ENCODE results near the gene ELF5. TPM values are rescaled to one million over a fixed set of nuclear protein-coding genes. Genes with fewer than 3 reads are reported as not detected.

The ELF5 gene
- total and polyA plus RNA-seq, 2 of the 13 experiments (the other 11 are each of a cell fraction or from before 2014, with no cell fraction given) = 0.51 to 2.6 TPM

DNA sequence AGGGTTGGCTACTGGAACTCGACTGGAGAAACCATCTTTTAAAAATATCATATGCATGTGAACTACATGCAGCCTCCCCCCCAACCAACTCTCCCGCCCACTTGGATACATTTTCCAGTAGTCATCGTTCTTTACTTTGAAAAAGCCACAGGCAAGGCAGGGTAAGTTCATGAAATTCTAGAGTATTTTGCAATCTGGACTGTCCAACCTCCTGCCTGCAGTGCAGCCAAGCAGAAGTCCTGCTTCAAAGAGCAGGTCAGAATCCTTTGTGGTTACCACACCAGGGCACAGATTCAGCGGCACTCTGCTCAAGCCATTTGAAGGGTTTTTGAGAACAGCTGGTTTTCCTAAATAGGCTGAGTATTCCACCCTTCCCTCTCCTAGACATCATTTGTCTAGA, 12.1 kb downstream of the ELF5 start (continued):
- TF ChIP-seq TEAD3 (CRISPR knock-in tag; optimal IDR thresholded peaks at IDR 0.05; ENCODE audit: borderline replicate concordance) (peak; percentile 67), ZNF629 (CRISPR knock-in tag; conservative IDR thresholded peaks at IDR 0.05) (no peak; the same call in 1 of the 2 replicates), HDAC2 (CRISPR knock-in tag; IDR thresholded peaks at IDR 0.05) (peak; percentile 67), PLRG1 (conservative IDR thresholded peaks at IDR 0.05) (no peak)
- TF ChIP-seq, protein P1, sequence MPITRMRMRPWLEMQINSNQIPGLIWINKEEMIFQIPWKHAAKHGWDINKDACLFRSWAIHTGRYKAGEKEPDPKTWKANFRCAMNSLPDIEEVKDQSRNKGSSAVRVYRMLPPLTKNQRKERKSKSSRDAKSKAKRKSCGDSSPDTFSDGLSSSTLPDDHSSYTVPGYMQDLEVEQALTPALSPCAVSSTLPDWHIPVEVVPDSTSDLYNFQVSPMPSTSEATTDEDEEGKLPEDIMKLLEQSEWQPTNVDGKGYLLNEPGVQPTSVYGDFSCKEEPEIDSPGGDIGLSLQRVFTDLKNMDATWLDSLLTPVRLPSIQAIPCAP (CRISPR knock-in tag; IDR thresholded peaks at IDR 0.05; ENCODE audit: low read depth) = no peak
- TF ChIP-seq, protein P2, sequence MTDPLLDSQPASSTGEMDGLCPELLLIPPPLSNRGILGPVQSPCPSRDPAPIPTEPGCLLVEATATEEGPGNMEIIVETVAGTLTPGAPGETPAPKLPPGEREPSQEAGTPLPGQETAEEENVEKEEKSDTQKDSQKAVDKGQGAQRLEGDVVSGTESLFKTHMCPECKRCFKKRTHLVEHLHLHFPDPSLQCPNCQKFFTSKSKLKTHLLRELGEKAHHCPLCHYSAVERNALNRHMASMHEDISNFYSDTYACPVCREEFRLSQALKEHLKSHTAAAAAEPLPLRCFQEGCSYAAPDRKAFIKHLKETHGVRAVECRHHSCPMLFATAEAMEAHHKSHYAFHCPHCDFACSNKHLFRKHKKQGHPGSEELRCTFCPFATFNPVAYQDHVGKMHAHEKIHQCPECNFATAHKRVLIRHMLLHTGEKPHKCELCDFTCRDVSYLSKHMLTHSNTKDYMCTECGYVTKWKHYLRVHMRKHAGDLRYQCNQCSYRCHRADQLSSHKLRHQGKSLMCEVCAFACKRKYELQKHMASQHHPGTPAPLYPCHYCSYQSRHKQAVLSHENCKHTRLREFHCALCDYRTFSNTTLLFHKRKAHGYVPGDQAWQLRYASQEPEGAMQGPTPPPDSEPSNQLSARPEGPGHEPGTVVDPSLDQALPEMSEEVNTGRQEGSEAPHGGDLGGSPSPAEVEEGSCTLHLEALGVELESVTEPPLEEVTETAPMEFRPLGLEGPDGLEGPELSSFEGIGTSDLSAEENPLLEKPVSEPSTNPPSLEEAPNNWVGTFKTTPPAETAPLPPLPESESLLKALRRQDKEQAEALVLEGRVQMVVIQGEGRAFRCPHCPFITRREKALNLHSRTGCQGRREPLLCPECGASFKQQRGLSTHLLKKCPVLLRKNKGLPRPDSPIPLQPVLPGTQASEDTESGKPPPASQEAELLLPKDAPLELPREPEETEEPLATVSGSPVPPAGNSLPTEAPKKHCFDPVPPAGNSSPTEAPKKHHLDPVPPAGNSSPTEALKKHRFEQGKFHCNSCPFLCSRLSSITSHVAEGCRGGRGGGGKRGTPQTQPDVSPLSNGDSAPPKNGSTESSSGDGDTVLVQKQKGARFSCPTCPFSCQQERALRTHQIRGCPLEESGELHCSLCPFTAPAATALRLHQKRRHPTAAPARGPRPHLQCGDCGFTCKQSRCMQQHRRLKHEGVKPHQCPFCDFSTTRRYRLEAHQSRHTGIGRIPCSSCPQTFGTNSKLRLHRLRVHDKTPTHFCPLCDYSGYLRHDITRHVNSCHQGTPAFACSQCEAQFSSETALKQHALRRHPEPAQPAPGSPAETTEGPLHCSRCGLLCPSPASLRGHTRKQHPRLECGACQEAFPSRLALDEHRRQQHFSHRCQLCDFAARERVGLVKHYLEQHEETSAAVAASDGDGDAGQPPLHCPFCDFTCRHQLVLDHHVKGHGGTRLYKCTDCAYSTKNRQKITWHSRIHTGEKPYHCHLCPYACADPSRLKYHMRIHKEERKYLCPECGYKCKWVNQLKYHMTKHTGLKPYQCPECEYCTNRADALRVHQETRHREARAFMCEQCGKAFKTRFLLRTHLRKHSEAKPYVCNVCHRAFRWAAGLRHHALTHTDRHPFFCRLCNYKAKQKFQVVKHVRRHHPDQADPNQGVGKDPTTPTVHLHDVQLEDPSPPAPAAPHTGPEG (CRISPR knock-in tag; IDR thresholded peaks at IDR 0.05) = no peak
- TF ChIP-seq, protein P3, sequence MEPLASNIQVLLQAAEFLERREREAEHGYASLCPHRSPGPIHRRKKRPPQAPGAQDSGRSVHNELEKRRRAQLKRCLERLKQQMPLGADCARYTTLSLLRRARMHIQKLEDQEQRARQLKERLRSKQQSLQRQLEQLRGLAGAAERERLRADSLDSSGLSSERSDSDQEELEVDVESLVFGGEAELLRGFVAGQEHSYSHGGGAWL (CRISPR knock-in tag; IDR thresholded peaks at IDR 0.05) = no peak

All from HepG2 (cell line).